Measurements from ENCODE around the gene CHD9NB. TPM values are rescaled to one million over a fixed set of nuclear protein-coding genes. Genes with fewer than 3 reads are reported as not detected.

Gene CHD9NB
- total RNA-seq (2014; rRNA removed; shearing (Covaris generic)), result 43.5 and 58.1 TPM in 2 replicates

DNA sequence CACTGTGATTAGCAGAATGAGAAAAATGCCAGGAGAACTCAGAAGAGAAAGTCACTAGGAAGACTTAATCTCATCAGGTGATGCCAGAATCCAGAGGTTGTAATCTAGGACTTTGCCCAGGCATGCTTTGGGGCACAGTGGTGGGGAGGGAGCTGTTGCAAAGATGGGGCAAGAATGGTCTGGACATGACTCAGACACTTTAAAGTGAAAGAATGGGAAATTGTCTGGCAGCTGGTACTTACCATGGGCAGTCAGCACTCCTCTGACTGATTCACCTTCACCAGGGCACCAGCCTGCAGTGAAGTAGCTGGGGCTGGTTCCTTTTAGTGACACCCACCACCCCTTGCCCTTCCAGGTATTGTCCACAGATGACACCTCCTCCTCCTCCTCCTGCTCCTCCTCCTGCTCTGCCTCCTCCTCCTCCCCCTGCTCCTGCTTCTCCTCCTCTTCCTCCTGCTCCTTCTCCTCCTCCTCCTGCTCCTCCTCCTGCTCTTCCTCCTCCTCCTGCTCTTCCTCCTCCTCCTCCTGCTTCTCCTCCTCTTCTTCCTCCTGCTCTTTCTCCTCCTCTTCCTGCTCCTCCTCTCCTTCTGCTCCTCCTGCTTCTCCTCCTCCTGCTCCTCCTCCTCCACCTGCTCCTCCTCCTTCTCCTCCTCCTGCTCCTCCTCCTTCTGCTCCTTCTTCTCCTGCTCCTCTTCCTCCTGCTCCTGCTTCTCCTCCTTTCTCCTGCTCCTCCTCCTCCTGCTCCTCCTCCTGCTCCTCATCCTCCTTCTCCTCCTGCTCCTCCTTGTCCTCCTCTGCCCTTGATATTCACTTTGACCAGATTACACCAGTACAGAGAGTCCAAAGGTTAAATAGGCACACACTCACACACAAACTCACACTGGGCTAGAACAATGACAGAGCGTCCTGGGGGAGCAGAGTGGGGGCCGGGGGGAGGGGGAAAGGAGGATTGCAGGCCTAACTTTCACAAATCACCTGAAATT lies at the start of gene CHD9NB:
Gene CHD9NB, minus strand, starts transcription at position 379 of the 983 bp plus-strand sequence. CDS start 8,739 bp downstream, outside the sequence.
- in situ Hi-C loops (cut with HindIII; ENCODE audit: low sequenced_read_pairs), result no loop called here
- peak; percentile 31 for DNase-seq (ENCODE audit: low spot score)

DNA sequence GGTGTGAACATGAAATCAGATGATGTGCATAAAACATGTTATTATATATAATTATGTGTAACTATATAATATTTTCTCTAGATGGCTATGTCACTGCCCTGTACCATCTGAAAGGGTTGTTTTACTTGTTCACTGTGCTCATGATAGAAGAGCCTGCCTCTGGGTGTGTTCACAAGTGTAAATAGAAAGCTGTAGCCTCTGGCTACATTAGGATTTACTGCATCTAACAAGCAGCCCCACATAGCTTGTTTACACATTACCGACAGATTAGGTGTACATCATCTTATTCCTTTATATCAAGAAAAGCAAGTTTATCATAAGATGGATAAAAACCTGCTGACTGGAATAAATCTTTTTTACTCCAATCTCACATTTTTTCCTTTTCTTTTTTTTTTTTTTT lies 48.2 kb upstream of the CHD9NB start:
- no peak for DNase-seq (ENCODE audit: low spot score)
- in situ Hi-C loops (cut with HindIII; ENCODE audit: low sequenced_read_pairs), result no loop called here

DNA sequence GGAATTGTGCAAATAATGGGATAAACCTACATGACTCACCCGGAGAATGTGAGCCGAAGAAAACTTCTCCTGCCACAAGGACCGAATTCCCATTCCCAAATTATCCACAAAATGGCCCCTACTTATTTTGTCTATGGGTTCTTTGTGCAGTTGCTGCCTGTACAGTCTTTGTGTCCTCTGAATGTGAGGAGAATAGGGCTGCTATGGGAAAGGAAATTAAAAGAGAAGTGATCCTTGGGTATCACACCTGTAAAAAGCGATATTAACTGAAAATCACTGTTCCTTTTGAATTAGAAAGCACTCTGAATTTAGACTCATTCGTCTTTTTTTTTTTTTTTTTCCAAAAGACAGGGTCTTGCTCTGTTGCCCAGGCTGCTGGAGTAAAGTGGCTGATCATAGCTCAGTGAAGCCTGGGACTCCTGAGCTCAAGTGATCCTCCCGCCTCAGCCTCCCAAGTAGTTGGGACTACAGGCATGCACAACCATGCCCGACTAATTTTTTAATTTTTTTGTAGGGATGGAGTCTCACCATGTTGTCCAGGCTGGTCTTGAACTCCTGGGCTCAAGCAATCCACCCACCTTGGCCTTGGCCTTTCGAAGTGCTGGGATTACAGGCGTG lies 47.5 kb upstream of the CHD9NB start:
- in situ Hi-C loops (cut with HindIII; ENCODE audit: low sequenced_read_pairs), result no loop called here
- no peak for DNase-seq (ENCODE audit: low spot score)

- DNase-seq (ENCODE audit: low spot score), result peak; percentile 79
- in situ Hi-C loops (cut with HindIII; ENCODE audit: low sequenced_read_pairs), result no loop called here
These were observed 46.8 kb upstream of the CHD9NB start for GRCh38 chr16:53099318-53100130.

GRCh38 chr16:53098526-53099317 lies 46.0 kb upstream of the CHD9NB start:
- in situ Hi-C loops (cut with HindIII; ENCODE audit: low sequenced_read_pairs), result no loop called here
- no peak for DNase-seq (ENCODE audit: low spot score)

GRCh38 chr16:53097190-53097589 lies 44.5 kb upstream of the CHD9NB start:
- DNase-seq (ENCODE audit: low spot score), result no peak
- in situ Hi-C loops (cut with HindIII; ENCODE audit: low sequenced_read_pairs), result no loop called here

- DNase-seq (ENCODE audit: low spot score), result no peak
- in situ Hi-C loops (cut with HindIII; ENCODE audit: low sequenced_read_pairs), result no loop called here
These were observed 41.4 kb upstream of the CHD9NB start for GRCh38 chr16:53094013-53094630.

DNA sequence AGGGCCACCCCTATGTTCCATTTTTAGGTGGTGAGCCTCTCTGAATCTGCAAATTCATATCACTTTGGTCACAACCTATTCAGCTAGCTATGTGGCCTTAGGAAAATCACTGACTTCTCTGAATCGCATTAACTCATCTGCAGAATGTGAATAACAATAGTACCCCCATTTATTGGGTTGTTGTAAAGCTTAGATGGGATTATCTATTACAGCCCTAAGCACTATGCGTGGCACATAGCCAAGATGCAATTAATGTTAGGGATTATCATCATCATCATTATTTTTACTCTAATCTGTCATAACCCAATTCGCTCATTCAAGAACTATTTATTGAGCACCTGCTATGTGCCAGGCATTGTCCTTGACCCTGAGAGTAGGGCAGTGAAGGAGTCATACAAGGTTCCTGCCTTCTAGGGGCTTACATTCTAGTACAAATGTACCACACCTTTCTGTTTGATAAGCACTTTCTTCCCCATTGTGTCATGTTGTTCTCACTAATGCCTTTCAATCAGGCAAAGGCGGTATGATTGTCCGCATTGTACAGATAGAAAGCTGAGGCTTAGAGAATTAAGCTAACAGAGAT lies 40.6 kb upstream of the CHD9NB start:
- no peak for DNase-seq (ENCODE audit: low spot score)

DNA sequence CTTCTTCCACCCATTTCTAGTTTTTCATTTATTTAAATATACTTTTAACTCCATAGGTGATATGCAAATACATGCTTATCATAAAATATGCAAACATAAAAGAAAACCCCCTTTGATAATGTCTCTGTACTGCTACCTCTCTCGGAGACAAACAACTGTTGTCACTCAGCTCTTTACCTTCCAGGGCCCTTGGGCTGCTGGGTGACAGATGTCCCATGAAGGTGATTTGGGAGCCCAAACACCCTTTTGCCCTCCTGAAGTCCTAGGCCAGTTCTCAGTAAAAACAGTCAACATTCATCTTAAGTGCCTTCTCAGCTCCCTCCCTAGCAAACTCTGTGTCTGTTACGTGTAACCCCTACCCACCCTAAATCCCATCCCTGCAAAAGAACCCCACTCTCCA lies 39.6 kb upstream of the CHD9NB start:
- no peak for DNase-seq (ENCODE audit: low spot score)
- in situ Hi-C loops (cut with HindIII; ENCODE audit: low sequenced_read_pairs), result no loop called here

More for the DNA sequence above, 40.6 kb upstream of the CHD9NB start:
- in situ Hi-C loops (cut with HindIII; ENCODE audit: low sequenced_read_pairs), result no loop called here

GRCh38 chr16:53091466-53092211 lies 38.9 kb upstream of the CHD9NB start:
- in situ Hi-C loops (cut with HindIII; ENCODE audit: low sequenced_read_pairs), result no loop called here
- DNase-seq (ENCODE audit: low spot score), result peak; percentile 55

- DNase-seq (ENCODE audit: low spot score), result peak; percentile 76
- in situ Hi-C loops (cut with HindIII; ENCODE audit: low sequenced_read_pairs), result no loop called here
These were observed 38.1 kb upstream of the CHD9NB start for GRCh38 chr16:53090591-53091411.

- in situ Hi-C loops (cut with HindIII; ENCODE audit: low sequenced_read_pairs), result no loop called here
- no peak for DNase-seq (ENCODE audit: low spot score)
These were observed 37.5 kb upstream of the CHD9NB start for GRCh38 chr16:53090286-53090590.

GRCh38 chr16:53089434-53090285 lies 37.0 kb upstream of the CHD9NB start:
- in situ Hi-C loops (cut with HindIII; ENCODE audit: low sequenced_read_pairs), result no loop called here
- DNase-seq (ENCODE audit: low spot score), result peak; percentile 62

DNA sequence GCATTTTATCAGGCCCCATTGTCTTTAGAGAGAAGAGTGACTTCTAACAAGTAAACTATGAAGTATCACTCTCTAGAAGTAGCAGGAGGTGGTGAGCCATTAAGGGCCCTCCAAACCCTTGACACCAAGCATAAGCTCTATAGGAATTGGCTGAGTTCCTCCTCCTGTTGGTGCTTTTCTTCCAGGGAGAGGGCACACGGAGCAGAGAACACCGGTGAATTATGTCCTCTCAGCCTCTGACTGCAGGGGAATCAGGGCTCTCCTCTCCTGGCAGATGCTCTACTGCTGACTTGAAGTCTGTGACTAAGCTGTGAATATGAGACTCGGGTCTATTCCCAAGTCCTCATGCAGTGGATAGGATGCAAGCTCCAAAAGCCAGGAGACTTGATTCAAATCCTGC lies 34.4 kb upstream of the CHD9NB start:
- peak; percentile 54 for DNase-seq (ENCODE audit: low spot score)
- in situ Hi-C loops (cut with HindIII; ENCODE audit: low sequenced_read_pairs), result no loop called here

DNA sequence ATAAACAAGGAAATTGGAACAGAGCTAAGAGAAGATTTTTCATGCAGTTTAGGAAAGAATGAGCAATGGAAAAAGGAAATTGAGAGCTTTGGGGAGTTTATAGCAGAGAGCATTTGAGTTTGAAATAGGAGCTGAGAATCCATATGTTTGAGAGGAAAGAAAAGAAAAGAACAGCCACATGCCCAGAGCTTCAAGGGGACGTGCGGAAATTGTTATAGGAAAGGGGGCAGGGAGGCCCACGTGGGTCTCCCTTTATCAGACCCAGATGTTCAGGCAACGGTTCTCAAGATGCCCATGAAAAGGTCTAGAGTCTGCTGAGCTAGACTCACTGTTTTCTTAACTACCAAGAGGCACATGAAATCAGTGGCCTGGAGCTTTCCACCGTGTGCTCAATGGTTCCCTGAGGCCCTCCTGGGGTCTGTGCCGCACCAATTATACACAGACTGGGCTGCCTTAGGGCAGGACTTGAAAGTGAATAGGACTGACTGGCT lies 33.3 kb upstream of the CHD9NB start:
- peak; percentile 18 for DNase-seq (ENCODE audit: low spot score)
- in situ Hi-C loops (cut with HindIII; ENCODE audit: low sequenced_read_pairs), result no loop called here

DNA sequence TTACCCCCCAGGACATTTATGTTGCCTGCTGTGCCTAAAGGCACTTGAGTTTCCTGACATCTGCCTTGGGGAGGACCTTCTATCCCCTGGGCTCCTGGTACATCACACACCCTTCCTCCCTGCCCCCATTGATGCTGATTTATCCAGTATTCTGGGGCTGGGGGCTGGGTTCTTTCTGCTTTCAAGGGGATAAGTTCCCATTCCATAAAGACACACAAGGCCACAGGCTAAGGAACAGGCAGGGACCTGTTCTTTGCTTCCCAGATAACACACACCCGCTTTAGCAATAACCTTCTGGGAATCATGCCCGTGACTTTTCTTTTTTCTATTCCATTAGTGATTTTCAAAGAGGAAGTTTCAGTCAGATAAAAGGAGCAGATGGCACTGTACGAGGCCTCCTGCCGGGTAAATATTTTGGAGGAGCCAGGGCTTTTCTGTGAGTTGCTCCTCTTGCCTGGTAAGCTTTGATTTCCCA lies 32.7 kb upstream of the CHD9NB start:
- DNase-seq (ENCODE audit: low spot score), result peak; percentile 93
- in situ Hi-C loops (cut with HindIII; ENCODE audit: low sequenced_read_pairs), result no loop called here

All from G401 (cell line).